WTC11 (cell line): ENCODE measurements around the gene NUMBL.

Source experiments
- ELF4 ChIP-seq: sonication (generic); formaldehyde crosslinking; IDR thresholded peaks from 2 replicates; pipeline ENCODE4 v1.8.1; 2022; ENCODE audit warnings: low read depth, mild to moderate bottlenecking, moderate library complexity, missing genetic modification reagents
- SP1 ChIP-seq: sonication (generic); formaldehyde crosslinking; conservative IDR thresholded peaks from 2 replicates; pipeline ENCODE4 v1.8.1; 2022; ENCODE audit warnings: missing genetic modification reagents
- TCF7 ChIP-seq: sonication (generic); formaldehyde crosslinking; IDR thresholded peaks from 2 replicates; pipeline ENCODE4 v1.8.0; 2022; ENCODE audit warnings: mild to moderate bottlenecking, low read depth, missing genetic modification reagents, moderate library complexity
- TF ChIP-seq, protein P1 (sequence below): sonication (generic); formaldehyde crosslinking; IDR thresholded peaks from 2 replicates; pipeline ENCODE4 v1.8.0; 2022; ENCODE audit warnings: mild to moderate bottlenecking, missing genetic modification reagents
- TF ChIP-seq, protein P2 (sequence below): fragments of 200-600 bp; IDR thresholded peaks from 2 replicates; pipeline ENCODE4 v1.8.0; 2022; ENCODE audit warnings: antibody characterized with exemption

DNA sequence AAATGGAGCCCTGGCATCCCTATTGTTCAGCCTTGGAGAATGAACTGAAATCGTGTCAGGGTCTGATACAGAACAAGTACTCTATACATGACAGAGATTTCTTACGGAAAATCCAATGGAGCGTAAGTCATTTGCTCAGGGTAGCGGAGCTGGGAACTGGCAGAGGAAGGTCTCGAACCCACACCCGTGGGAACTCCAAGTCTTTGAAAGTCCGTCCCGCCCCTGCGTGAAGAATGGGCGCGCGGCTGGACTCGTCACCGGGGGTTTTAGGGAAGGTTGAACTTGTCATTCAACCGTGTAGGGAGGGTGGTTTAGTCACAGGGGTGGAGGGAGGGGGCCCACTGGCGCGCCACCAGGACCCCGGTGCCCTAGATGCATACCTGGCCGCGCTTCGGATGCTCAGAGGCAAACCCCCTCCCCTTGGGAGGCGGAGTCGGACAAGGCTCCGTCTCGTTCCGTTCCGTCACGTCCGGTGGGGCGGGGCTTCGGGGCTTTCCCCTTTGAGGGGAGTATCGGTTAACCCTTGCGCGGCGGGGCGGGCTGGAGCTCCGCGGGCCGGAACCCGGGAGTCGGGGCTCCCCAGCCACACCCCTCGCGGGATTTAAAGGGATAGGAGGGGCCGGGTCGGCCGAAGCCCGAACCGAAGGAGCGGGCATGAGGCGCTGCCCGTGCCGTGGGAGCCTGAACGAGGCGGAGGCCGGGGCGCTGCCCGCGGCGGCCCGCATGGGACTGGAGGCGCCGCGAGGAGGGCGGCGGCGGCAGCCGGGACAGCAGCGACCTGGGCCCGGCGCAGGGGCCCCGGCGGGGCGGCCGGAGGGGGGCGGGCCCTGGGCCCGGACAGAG lies 26.3 kb upstream of the NUMBL start, which contains the start of the genes COQ8B and ITPKC:
- TF ChIP-seq, protein P1, sequence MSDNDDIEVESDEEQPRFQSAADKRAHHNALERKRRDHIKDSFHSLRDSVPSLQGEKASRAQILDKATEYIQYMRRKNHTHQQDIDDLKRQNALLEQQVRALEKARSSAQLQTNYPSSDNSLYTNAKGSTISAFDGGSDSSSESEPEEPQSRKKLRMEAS (CRISPR knock-in tag): no peak
- TF ChIP-seq, protein P2, sequence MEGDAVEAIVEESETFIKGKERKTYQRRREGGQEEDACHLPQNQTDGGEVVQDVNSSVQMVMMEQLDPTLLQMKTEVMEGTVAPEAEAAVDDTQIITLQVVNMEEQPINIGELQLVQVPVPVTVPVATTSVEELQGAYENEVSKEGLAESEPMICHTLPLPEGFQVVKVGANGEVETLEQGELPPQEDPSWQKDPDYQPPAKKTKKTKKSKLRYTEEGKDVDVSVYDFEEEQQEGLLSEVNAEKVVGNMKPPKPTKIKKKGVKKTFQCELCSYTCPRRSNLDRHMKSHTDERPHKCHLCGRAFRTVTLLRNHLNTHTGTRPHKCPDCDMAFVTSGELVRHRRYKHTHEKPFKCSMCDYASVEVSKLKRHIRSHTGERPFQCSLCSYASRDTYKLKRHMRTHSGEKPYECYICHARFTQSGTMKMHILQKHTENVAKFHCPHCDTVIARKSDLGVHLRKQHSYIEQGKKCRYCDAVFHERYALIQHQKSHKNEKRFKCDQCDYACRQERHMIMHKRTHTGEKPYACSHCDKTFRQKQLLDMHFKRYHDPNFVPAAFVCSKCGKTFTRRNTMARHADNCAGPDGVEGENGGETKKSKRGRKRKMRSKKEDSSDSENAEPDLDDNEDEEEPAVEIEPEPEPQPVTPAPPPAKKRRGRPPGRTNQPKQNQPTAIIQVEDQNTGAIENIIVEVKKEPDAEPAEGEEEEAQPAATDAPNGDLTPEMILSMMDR: no peak
- no peak for TF ChIP-seq TCF7
- TF ChIP-seq ELF4: no peak
- peak; percentile 96 for TF ChIP-seq SP1 (CRISPR knock-in tag)
